ENCODE measurements around the gene OTULIN. TPM values are rescaled to one million over a fixed set of nuclear protein-coding genes. Genes with fewer than 3 reads are reported as not detected.
A peak's percentile ranks its signal among the peaks of the same experiment; 100 is the strongest.

Gene OTULIN
- total and polyA plus RNA-seq, 4 donors = 8.6 to 60.4 (median 30.6) TPM

- Histone ChIP-seq H3K4me1 (ENCODE audit: control insufficient read depth in 1 of 2, insufficient read depth in 2 of 2, low read length in 2 of 2) (peaks cover 0 to 13% of the 10 kb centered on the region in 2 donors), H3K9me3 (ENCODE audit: control insufficient read depth, low read length) (no peaks in the 10 kb centered on the region), H3K27me3 (ENCODE audit: control insufficient read depth in 1 of 2, insufficient read depth in 2 of 2, low read length in 1 of 2) (no peaks in the 10 kb centered on the region), H3K36me3 (ENCODE audit: control insufficient read depth in 1 of 2, insufficient read depth in 2 of 2, low read length in 1 of 2) (no peaks in the 10 kb centered on the region), H3K27ac (ENCODE audit: low read depth in 1 of 2, low read length in 2 of 2) (no peak overlapping the region), H3K4me3 (ENCODE audit: low read length in 2 of 2) (no peak overlapping the region)
- WGBS, 2 donors = 65 to 72% methylated on average over 4 of the region's 4 CpGs
- no peak for ATAC-seq (ENCODE audit: low FRiP score)
- intact Hi-C loops (cut with DNase I) = no loop called here
- DNase-seq = peak in 1 of 2 donors; percentile 50
Measured at GRCh38 chr5:14672082-14672481, 7.6 kb downstream of the OTULIN start.

- intact Hi-C loops (cut with DNase I) = no loop called here
- no peak overlapping the region for H3K4me3 ChIP-seq (ENCODE audit: low read length in 2 of 2)
- 79 to 83% methylated on average over 9 of the region's 9 CpGs for WGBS, 2 donors
- peaks cover 0 to 12% of the 10 kb centered on the region in 2 donors for H3K4me1 ChIP-seq (ENCODE audit: control insufficient read depth in 1 of 2, insufficient read depth in 2 of 2, low read length in 2 of 2)
- no peaks in the 10 kb centered on the region for H3K36me3 ChIP-seq (ENCODE audit: control insufficient read depth in 1 of 2, insufficient read depth in 2 of 2, low read length in 1 of 2)
- H3K27ac ChIP-seq (ENCODE audit: low read depth in 1 of 2, low read length in 2 of 2) = no peak overlapping the region
- ATAC-seq (ENCODE audit: low FRiP score) = no peak
- H3K9me3 ChIP-seq (ENCODE audit: control insufficient read depth, low read length) = no peaks in the 10 kb centered on the region
- no peaks in the 10 kb centered on the region for H3K27me3 ChIP-seq (ENCODE audit: control insufficient read depth in 1 of 2, insufficient read depth in 2 of 2, low read length in 1 of 2)
- no peak for DNase-seq
Measured at GRCh38 chr5:14672484-14673394, 8.2 kb downstream of the OTULIN start.

- no peaks in the 10 kb centered on the region for H3K27me3 ChIP-seq (ENCODE audit: control insufficient read depth in 1 of 2, insufficient read depth in 2 of 2, low read length in 1 of 2)
- H3K4me3 ChIP-seq (ENCODE audit: low read length in 2 of 2) = no peak overlapping the region
- peaks cover 0 to 12% of the 10 kb centered on the region in 2 donors for H3K4me1 ChIP-seq (ENCODE audit: control insufficient read depth in 1 of 2, insufficient read depth in 2 of 2, low read length in 2 of 2)
- ATAC-seq (ENCODE audit: low FRiP score) = no peak
- H3K27ac ChIP-seq (ENCODE audit: low read depth in 1 of 2, low read length in 2 of 2) = no peak overlapping the region
- intact Hi-C loops (cut with DNase I) = no loop called here
- no peaks in the 10 kb centered on the region for H3K9me3 ChIP-seq (ENCODE audit: control insufficient read depth, low read length)
- no peaks in the 10 kb centered on the region for H3K36me3 ChIP-seq (ENCODE audit: control insufficient read depth in 1 of 2, insufficient read depth in 2 of 2, low read length in 1 of 2)
- no peak for DNase-seq
- 69 to 91% methylated on average over 3 of the region's 3 CpGs for WGBS, 2 donors
Measured at GRCh38 chr5:14673443-14673842, 8.9 kb downstream of the OTULIN start.

- H3K4me1 ChIP-seq (ENCODE audit: control insufficient read depth in 1 of 2, insufficient read depth in 2 of 2, low read length in 2 of 2) = peaks cover 0 to 12% of the 10 kb centered on the region in 2 donors
- no peak for ATAC-seq (ENCODE audit: low FRiP score)
- no peaks in the 10 kb centered on the region for H3K36me3 ChIP-seq (ENCODE audit: control insufficient read depth in 1 of 2, insufficient read depth in 2 of 2, low read length in 1 of 2)
- H3K27me3 ChIP-seq (ENCODE audit: control insufficient read depth in 1 of 2, insufficient read depth in 2 of 2, low read length in 1 of 2) = no peaks in the 10 kb centered on the region
- 66 to 71% methylated on average over 8 of the region's 8 CpGs for WGBS, 2 donors
- H3K4me3 ChIP-seq (ENCODE audit: low read length in 2 of 2) = no peak overlapping the region
- peak overlapping the region; percentile 84 to 88 for H3K27ac ChIP-seq (ENCODE audit: low read depth in 1 of 2, low read length in 2 of 2)
- DNase-seq = no peak
- no peaks in the 10 kb centered on the region for H3K9me3 ChIP-seq (ENCODE audit: control insufficient read depth, low read length)
- intact Hi-C loops (cut with DNase I) = no loop called here
Measured at GRCh38 chr5:14674983-14675854, 10.7 kb downstream of the OTULIN start.

- H3K9me3 ChIP-seq (ENCODE audit: control insufficient read depth, low read length) = no peaks in the 10 kb centered on the region
- no peaks in the 10 kb centered on the region for H3K27me3 ChIP-seq (ENCODE audit: control insufficient read depth in 1 of 2, insufficient read depth in 2 of 2, low read length in 1 of 2)
- no peaks in the 10 kb centered on the region for H3K36me3 ChIP-seq (ENCODE audit: control insufficient read depth in 1 of 2, insufficient read depth in 2 of 2, low read length in 1 of 2)
- 35 to 42% methylated on average over 6 of the region's 6 CpGs for WGBS, 2 donors
- no peak overlapping the region for H3K4me3 ChIP-seq (ENCODE audit: low read length in 2 of 2)
- H3K4me1 ChIP-seq (ENCODE audit: control insufficient read depth in 1 of 2, insufficient read depth in 2 of 2, low read length in 2 of 2) = peaks cover 0 to 12% of the 10 kb centered on the region in 2 donors
- intact Hi-C loops (cut with DNase I) = no loop called here
- peak overlapping the region; percentile 84 to 96 for H3K27ac ChIP-seq (ENCODE audit: low read depth in 1 of 2, low read length in 2 of 2)
- no peak for ATAC-seq (ENCODE audit: low FRiP score)
- no peak for DNase-seq
Measured at GRCh38 chr5:14675865-14676300, 11.4 kb downstream of the OTULIN start.

- Histone ChIP-seq H3K27ac (ENCODE audit: low read depth in 1 of 2, low read length in 2 of 2) (peak overlapping the region; percentile 84 to 96), H3K27me3 (ENCODE audit: control insufficient read depth in 1 of 2, insufficient read depth in 2 of 2, low read length in 1 of 2) (no peaks in the 10 kb centered on the region), H3K9me3 (ENCODE audit: control insufficient read depth, low read length) (no peaks in the 10 kb centered on the region), H3K4me3 (ENCODE audit: low read length in 2 of 2) (no peak overlapping the region), H3K4me1 (ENCODE audit: control insufficient read depth in 1 of 2, insufficient read depth in 2 of 2, low read length in 2 of 2) (peaks cover 0 to 12% of the 10 kb centered on the region in 2 donors), H3K36me3 (ENCODE audit: control insufficient read depth in 1 of 2, insufficient read depth in 2 of 2, low read length in 1 of 2) (no peaks in the 10 kb centered on the region)
- ATAC-seq (ENCODE audit: low FRiP score) (peak; percentile 59), DNase-seq (peak in 1 of 2 donors; percentile 69)
- 11 to 18% methylated on average over 3 of the region's 3 CpGs for WGBS, 2 donors
- intact Hi-C loops (cut with DNase I) = no loop called here
Measured at GRCh38 chr5:14676320-14676719, 11.8 kb downstream of the OTULIN start.

- H3K9me3 ChIP-seq (ENCODE audit: control insufficient read depth, low read length) = no peaks in the 10 kb centered on the region
- intact Hi-C loops (cut with DNase I) = no loop called here
- no peak overlapping the region for H3K4me3 ChIP-seq (ENCODE audit: low read length in 2 of 2)
- H3K4me1 ChIP-seq (ENCODE audit: control insufficient read depth in 1 of 2, insufficient read depth in 2 of 2, low read length in 2 of 2) = peaks cover 0 to 7% of the 10 kb centered on the region in 2 donors
- peak overlapping the region; percentile 31 to 65 for H3K27ac ChIP-seq (ENCODE audit: low read depth in 1 of 2, low read length in 2 of 2)
- H3K36me3 ChIP-seq (ENCODE audit: control insufficient read depth in 1 of 2, insufficient read depth in 2 of 2, low read length in 1 of 2) = peaks cover 0 to 1% of the 10 kb centered on the region in 2 donors
- WGBS, 2 donors = 22 to 24% methylated on average over 5 of the region's 5 CpGs
- DNase-seq (no peak), ATAC-seq (ENCODE audit: low FRiP score) (peak; percentile 59)
- H3K27me3 ChIP-seq (ENCODE audit: control insufficient read depth in 1 of 2, insufficient read depth in 2 of 2, low read length in 1 of 2) = no peaks in the 10 kb centered on the region
Measured at GRCh38 chr5:14678773-14679334, 14.3 kb downstream of the OTULIN start.

- no peak for DNase-seq
- H3K4me1 ChIP-seq (ENCODE audit: control insufficient read depth in 1 of 2, insufficient read depth in 2 of 2, low read length in 2 of 2) = peaks cover 0 to 7% of the 10 kb centered on the region in 2 donors
- H3K9me3 ChIP-seq (ENCODE audit: control insufficient read depth, low read length) = no peaks in the 10 kb centered on the region
- 55 to 67% methylated on average over 1 of the region's 1 CpG for WGBS, 2 donors
- H3K27ac ChIP-seq (ENCODE audit: low read depth in 1 of 2, low read length in 2 of 2) = peak overlapping the region in 1 of 2 donors; percentile 32
- H3K4me3 ChIP-seq (ENCODE audit: low read length in 2 of 2) = no peak overlapping the region
- H3K36me3 ChIP-seq (ENCODE audit: control insufficient read depth in 1 of 2, insufficient read depth in 2 of 2, low read length in 1 of 2) = peaks cover 0 to 4% of the 10 kb centered on the region in 2 donors
- H3K27me3 ChIP-seq (ENCODE audit: control insufficient read depth in 1 of 2, insufficient read depth in 2 of 2, low read length in 1 of 2) = no peaks in the 10 kb centered on the region
- intact Hi-C loops (cut with DNase I) = no loop called here
- no peak for ATAC-seq (ENCODE audit: low FRiP score)
Measured at GRCh38 chr5:14679595-14679994, 15.1 kb downstream of the OTULIN start.

Measured in aorta (tissue), 5 donors.